ENCODE measurements around the gene E2F6.

GRCh38 chr2:11420671-11421070, 45.3 kb downstream of the E2F6 start:
- TF ChIP-seq RBM22 (optimal IDR thresholded peaks at IDR 0.05; ENCODE audit: low read length), result no peak
- TF ChIP-seq ZNF839 (CRISPR knock-in tag; IDR thresholded peaks at IDR 0.05; ENCODE audit: borderline replicate concordance), result no peak

Data from HepG2 (cell line).